ENCODE data around the gene RPL27A.

DNA sequence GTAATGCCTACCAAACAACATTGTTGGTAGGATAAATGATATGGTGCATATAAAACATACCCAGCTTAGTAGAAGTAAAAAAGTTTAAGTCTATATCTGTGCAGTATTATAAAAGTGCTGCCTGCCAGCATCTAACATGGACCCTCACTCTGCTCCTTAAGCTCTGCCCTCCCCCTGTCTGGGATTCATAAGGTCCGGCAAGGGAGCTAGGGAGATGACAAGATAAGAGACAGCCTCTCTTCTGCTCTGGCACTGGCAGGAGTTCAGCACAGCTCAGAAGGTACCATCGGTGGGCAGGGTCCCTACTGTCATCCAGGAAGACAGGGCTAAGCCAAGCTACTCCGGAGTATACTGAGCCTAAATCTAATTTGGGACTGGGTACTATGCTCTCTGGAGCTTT lies 42.9 kb upstream of the RPL27A start:
- TF ChIP-seq POLR2AphosphoS5 (IDR thresholded peaks at IDR 0.05; ENCODE audit: borderline replicate concordance, low read depth, low read length) (no peak), EZH2 (IDR thresholded peaks at IDR 0.05) (no peak), FOXP2 (optimal IDR thresholded peaks at IDR 0.05; ENCODE audit: control extremely low read depth, extremely low read length, insufficient read depth) (no peak)
